Gastrocnemius medialis (tissue), 4 donors: ENCODE results near the gene FBXL7. TPM values are rescaled to one million over a fixed set of nuclear protein-coding genes. Genes with fewer than 3 reads are reported as not detected.

Experiments used
- ATAC-seq, 2 donors: fragments of 150-250 bp; one replicate each; pipeline ENCODE4 v1.9.1; 2016
- DNase-seq, 2 donors: peaks; one replicate each; pipeline ENCODE4 v3.0.0-alpha.2; 2019
- H3K27ac ChIP-seq, 4 donors: fragments of 200-600 bp; sonication (generic); 1 replicate in 1 of 4; 2 replicates in 3 of 4; pipeline ENCODE4 v1.5.1; 2016 to 2018; ENCODE audit warnings: mild to moderate bottlenecking in 2 of 4, moderate library complexity in 1 of 4
- H3K27me3 ChIP-seq, 3 donors: fragments of 200-600 bp; sonication (generic) in 2 of 3; 1 replicate in 1 of 3; 2 replicates in 2 of 3; pipeline versions ENCODE4 v1.5.1 to v1.6.0; 2016 to 2019; ENCODE audit warnings: mild to moderate bottlenecking in 1 of 3, moderate library complexity in 1 of 3
- H3K36me3 ChIP-seq, 2 donors: fragments of 200-600 bp; sonication (generic) in 1 of 2; one replicate each; pipeline ENCODE4 v1.5.1; 2017 to 2018
- H3K4me1 ChIP-seq, 2 donors: fragments of 200-600 bp; sonication (generic) in 1 of 2; one replicate each; pipeline ENCODE4 v1.5.1; 2016 to 2017; ENCODE audit warnings: mild to moderate bottlenecking in 2 of 2
- H3K4me3 ChIP-seq, 4 donors: fragments of 200-600 bp; sonication (generic) in 3 of 4; 1 replicate in 1 of 4; 2 replicates in 3 of 4; pipeline ENCODE4 v1.5.1; 2016 to 2019; ENCODE audit warnings: mild to moderate bottlenecking in 2 of 4
- H3K9me3 ChIP-seq, 3 donors: fragments of 200-600 bp; sonication (generic) in 2 of 3; 1 replicate in 1 of 3; 2 replicates in 2 of 3; pipeline ENCODE4 v1.5.1; 2016 to 2019
- CTCF ChIP-seq, 5 experiments: fragments of 450-650 bp in 3 of 5; fragments of 200-600 bp in 2 of 5; sonication (generic) in 2 of 5; IDR thresholded peaks in 4 of 5; conservative IDR thresholded peaks in 1 of 5; 1 replicate in 4 of 5; 2 replicates in 1 of 5; pipeline ENCODE4 v1.5.1; 2016 to 2019; ENCODE audit warnings: antibody characterized with exemption in 5 of 5, mild to moderate bottlenecking in 3 of 5, moderate library complexity in 3 of 5
- POLR2A ChIP-seq, 2 donors: fragments of 450-650 bp; IDR thresholded peaks; one replicate each; pipeline ENCODE4 v1.6.1; 2017; ENCODE audit warnings: antibody characterized with exemption in 2 of 2, mild to moderate bottlenecking in 2 of 2, moderate library complexity in 2 of 2
- in situ Hi-C, 4 donors: fragments of 200-750 bp; cut with MboI; loops; one replicate each; pipeline versions ENCODE4 v1.15.0 to v1.8.0; 2017; ENCODE audit warnings: low sequenced_read_pairs in 4 of 4
- intact Hi-C: fragments of 100-400 bp; cut with DNase I; formaldehyde crosslinking; loops from one replicate; pipeline ENCODE4 v1.15.1; 2023; ENCODE audit warnings: low total_unique reads
- total RNA-seq, 4 donors: library from RNA; depleted of rRNA; stranded (reverse); fragments of >200 nt; gene quantifications; one replicate each; pipeline versions ENCODE4 v1.1.0 to v1.2.3, GENCODE V29; 2016

The FBXL7 gene
- total RNA-seq, 4 donors from 2014 or later, result 2.4 to 4.9 (median 3.1) TPM

- H3K4me1 ChIP-seq, result no peaks in the 10 kb centered on the region
- ATAC-seq (no peak), DNase-seq (no peak)
- H3K27ac ChIP-seq, result no peak overlapping the region
- H3K9me3 ChIP-seq, result no peaks in the 10 kb centered on the region
- intact Hi-C loops (no loop called here), in situ Hi-C loops (no loop called here)
- no peak for TF ChIP-seq CTCF (IDR thresholded peaks at IDR 0.05 in 4 of 5, conservative IDR thresholded peaks at IDR 0.05 in 1 of 5)
- TF ChIP-seq POLR2A (IDR thresholded peaks at IDR 0.05), result no peak
- H3K36me3 ChIP-seq, result no peaks in the 10 kb centered on the region
- no peak overlapping the region for H3K4me3 ChIP-seq
- no peaks in the 10 kb centered on the region for H3K27me3 ChIP-seq
Measured at GRCh38 chr5:15566789-15567188, 66.8 kb downstream of the FBXL7 start.

GRCh38 chr5:15570491-15570890 lies 70.5 kb downstream of the FBXL7 start:
- Histone ChIP-seq H3K9me3 (no peaks in the 10 kb centered on the region), H3K27me3 (no peaks in the 10 kb centered on the region), H3K4me1 (peaks cover 4 to 5% of the 10 kb centered on the region in 2 donors), H3K27ac (no peak overlapping the region), H3K4me3 (no peak overlapping the region), H3K36me3 (no peaks in the 10 kb centered on the region)
- in situ Hi-C loops, result no loop called here
- TF ChIP-seq CTCF (IDR thresholded peaks at IDR 0.05 in 4 of 5, conservative IDR thresholded peaks at IDR 0.05 in 1 of 5) (no peak), POLR2A (IDR thresholded peaks at IDR 0.05) (no peak)
- intact Hi-C loops, result no loop called here
- no peak for DNase-seq
- no peak for ATAC-seq

GRCh38 chr5:15571081-15571480 lies 71.1 kb downstream of the FBXL7 start:
- in situ Hi-C loops, result no loop called here
- H3K4me1 ChIP-seq, result peaks cover 5 to 6% of the 10 kb centered on the region in 2 donors
- DNase-seq, result no peak
- intact Hi-C loops, result no loop called here
- H3K9me3 ChIP-seq, result no peaks in the 10 kb centered on the region
- no peak for ATAC-seq
- H3K4me3 ChIP-seq, result no peak overlapping the region
- TF ChIP-seq CTCF (IDR thresholded peaks at IDR 0.05 in 4 of 5, conservative IDR thresholded peaks at IDR 0.05 in 1 of 5) (no peak), POLR2A (IDR thresholded peaks at IDR 0.05) (no peak)
- H3K27ac ChIP-seq, result no peak overlapping the region
- no peaks in the 10 kb centered on the region for H3K36me3 ChIP-seq
- H3K27me3 ChIP-seq, result no peaks in the 10 kb centered on the region

GRCh38 chr5:15571618-15572017 lies 71.6 kb downstream of the FBXL7 start:
- no peak for ATAC-seq
- no peaks in the 10 kb centered on the region for H3K9me3 ChIP-seq
- H3K27me3 ChIP-seq, result no peaks in the 10 kb centered on the region
- DNase-seq, result no peak
- no peak overlapping the region for H3K4me3 ChIP-seq
- in situ Hi-C loops, result no loop called here
- peaks cover 5 to 6% of the 10 kb centered on the region in 2 donors for H3K4me1 ChIP-seq
- intact Hi-C loops, result no loop called here
- TF ChIP-seq CTCF (IDR thresholded peaks at IDR 0.05 in 4 of 5, conservative IDR thresholded peaks at IDR 0.05 in 1 of 5), result no peak
- TF ChIP-seq POLR2A (IDR thresholded peaks at IDR 0.05), result no peak
- no peaks in the 10 kb centered on the region for H3K36me3 ChIP-seq
- no peak overlapping the region for H3K27ac ChIP-seq

- in situ Hi-C loops (no loop called here), intact Hi-C loops (no loop called here)
- peaks cover 5 to 6% of the 10 kb centered on the region in 2 donors for H3K4me1 ChIP-seq
- DNase-seq (no peak), ATAC-seq (no peak)
- no peaks in the 10 kb centered on the region for H3K9me3 ChIP-seq
- H3K4me3 ChIP-seq, result no peak overlapping the region
- no peaks in the 10 kb centered on the region for H3K27me3 ChIP-seq
- TF ChIP-seq POLR2A (IDR thresholded peaks at IDR 0.05) (no peak), CTCF (IDR thresholded peaks at IDR 0.05 in 4 of 5, conservative IDR thresholded peaks at IDR 0.05 in 1 of 5) (no peak)
- no peak overlapping the region for H3K27ac ChIP-seq
- no peaks in the 10 kb centered on the region for H3K36me3 ChIP-seq
Measured at GRCh38 chr5:15573590-15573989, 73.6 kb downstream of the FBXL7 start.
